GM10248 (cell line): ENCODE results near the gene SFTA2.
A peak's percentile ranks its signal among the peaks of the same experiment; 100 is the strongest.

Experiments
- CTCF ChIA-PET: fragments of 300-600 bp; sonication (Branson Sonifier 250); formaldehyde crosslinking; extraction: SDS; loops from one replicate; lab custom pipeline; 2021; ENCODE audit warnings: antibody characterized with exemption; lab: Yijun Ruan, JAX
- POLR2A ChIA-PET: fragments of 350-650 bp; sonication (Branson Sonifier 250); formaldehyde crosslinking; extraction: SDS; loops from one replicate; lab custom pipeline; 2020; ENCODE audit warnings: antibody characterized with exemption; lab: Yijun Ruan, JAX
- DNase-seq: peaks from one replicate; pipeline ENCODE4 v3.0.0; 2012; ENCODE audit errors: extremely low spot score
- TF ChIP-seq, protein P1 (sequence below): IDR thresholded peaks from 2 replicates; pipeline ENCODE4 v1.5.1; 2012; ENCODE audit warnings: mild to moderate bottlenecking, low read depth; ENCODE audit errors: extremely low read depth, missing control alignments, control extremely low read depth

Gene SFTA2

GRCh38 chr6:30889921-30890645 is 41.9 kb downstream of the SFTA2 start:
- TF ChIP-seq, protein P1, sequence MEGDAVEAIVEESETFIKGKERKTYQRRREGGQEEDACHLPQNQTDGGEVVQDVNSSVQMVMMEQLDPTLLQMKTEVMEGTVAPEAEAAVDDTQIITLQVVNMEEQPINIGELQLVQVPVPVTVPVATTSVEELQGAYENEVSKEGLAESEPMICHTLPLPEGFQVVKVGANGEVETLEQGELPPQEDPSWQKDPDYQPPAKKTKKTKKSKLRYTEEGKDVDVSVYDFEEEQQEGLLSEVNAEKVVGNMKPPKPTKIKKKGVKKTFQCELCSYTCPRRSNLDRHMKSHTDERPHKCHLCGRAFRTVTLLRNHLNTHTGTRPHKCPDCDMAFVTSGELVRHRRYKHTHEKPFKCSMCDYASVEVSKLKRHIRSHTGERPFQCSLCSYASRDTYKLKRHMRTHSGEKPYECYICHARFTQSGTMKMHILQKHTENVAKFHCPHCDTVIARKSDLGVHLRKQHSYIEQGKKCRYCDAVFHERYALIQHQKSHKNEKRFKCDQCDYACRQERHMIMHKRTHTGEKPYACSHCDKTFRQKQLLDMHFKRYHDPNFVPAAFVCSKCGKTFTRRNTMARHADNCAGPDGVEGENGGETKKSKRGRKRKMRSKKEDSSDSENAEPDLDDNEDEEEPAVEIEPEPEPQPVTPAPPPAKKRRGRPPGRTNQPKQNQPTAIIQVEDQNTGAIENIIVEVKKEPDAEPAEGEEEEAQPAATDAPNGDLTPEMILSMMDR: no peak
- ChIA-PET CTCF (interaction anchor here (0.8 to 3.5 kb wide), 6 partner anchors 13 to 197 kb away, joined by 3 to 21 read pairs (median 4); partner anchors contain the start of gene VARS2), POLR2A (no interaction called here)
- DNase-seq: no peak

DNA sequence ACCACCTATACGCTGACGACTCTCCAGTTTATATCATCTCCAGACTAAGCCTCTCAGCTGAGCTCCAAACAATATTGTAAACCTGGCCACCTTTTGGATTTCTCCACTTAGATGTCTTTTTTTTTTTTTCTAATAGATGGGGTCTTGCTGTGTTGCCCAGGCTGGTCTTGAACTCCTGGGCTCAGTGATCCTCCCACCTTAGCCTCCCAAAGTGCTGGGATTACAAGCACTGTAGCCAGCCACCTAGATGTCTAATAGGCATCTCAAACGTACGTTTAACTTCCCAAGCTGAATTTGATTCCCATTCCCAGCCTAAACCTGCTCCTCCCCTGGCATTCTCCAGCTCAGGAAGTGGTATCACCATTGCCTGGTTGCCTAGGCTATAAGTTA is 42.5 kb downstream of the SFTA2 start:
- TF ChIP-seq, protein P1: no peak
- ChIA-PET POLR2A (interaction anchor here (0.6 kb wide), 1 partner anchor 223 kb away, joined by 4 read pairs; no protein-coding TSS in a partner anchor), CTCF (interaction anchor here (0.8 to 3.5 kb wide), 6 partner anchors 13 to 198 kb away, joined by 3 to 21 read pairs (median 4); partner anchors contain the start of gene VARS2)
- no peak for DNase-seq

DNA sequence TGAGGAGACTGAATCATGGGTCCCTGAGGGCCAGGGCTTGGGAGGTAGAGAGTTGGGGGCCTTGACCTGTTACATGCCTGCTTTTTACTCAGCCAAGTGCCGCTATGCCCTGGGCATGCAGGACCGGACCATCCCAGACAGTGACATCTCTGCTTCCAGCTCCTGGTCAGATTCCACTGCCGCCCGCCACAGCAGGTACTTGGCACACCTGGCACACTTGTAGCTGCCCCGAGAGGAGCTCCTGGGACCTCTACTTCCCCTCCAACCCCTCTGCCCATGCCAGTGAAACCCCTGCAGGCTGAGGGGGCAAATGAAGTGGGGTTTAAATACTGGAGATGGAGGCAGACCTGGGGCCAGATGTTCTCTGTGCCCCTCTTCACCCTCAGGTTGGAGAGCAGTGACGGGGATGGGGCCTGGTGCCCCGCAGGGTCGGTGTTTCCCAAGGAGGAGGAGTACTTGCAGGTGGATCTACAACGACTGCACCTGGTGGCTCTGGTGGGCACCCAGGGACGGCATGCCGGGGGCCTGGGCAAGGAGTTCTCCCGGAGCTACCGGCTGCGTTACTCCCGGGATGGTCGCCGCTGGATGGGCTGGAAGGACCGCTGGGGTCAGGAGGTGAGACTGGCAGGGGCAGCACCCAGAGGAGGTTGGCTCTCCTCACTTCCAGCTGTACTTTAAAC is 43.0 kb downstream of the SFTA2 start:
- CTCF ChIA-PET: interaction anchor here (0.8 to 3.5 kb wide), 6 partner anchors 12 to 198 kb away, joined by 3 to 21 read pairs (median 4); partner anchors contain the start of gene VARS2
- POLR2A ChIA-PET: interaction anchor here (0.6 kb wide), 1 partner anchor 224 kb away, joined by 4 read pairs; no protein-coding TSS in a partner anchor
- DNase-seq: no peak
- TF ChIP-seq, protein P1: no peak

DNA sequence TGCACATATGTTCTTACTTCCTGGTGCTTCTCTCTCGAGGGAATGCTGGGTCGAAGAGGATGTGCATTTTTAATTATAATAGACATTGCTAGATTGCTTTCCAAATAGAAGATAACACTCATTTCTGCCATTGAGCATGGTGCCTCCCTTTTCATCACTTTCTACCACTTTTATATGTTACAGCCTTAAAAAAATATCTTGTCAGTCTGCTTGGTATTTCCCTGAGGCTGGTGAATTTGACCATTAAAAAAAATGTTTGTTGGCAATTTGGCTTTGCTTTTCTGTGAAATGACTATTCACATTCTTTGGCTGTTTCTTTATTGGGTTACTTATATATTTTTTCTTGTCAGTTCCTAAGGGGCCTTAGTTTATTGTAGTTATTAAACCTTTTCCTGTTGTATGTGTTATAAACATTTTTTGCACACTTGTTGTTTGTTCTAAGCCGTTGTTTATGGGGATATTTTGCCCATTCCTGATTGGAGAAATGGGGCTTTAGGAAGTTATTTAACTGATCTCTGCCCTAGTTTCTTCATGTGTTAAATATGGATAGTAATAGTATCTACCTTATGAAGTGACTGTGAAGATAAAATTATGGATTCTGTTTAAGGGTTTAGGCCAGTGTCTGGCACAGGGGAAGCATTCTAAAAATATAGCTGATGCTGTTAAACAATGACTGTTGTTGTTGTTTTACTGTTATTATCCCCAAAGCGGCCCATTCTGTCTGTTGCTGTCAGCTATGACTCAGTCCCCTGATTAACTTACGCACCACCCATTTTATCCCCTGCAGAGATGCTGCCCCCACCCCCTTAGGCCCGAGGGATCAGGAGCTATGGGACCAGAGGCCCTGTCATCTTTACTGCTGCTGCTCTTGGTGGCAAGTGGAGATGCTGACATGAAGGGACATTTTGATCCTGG is 43.8 kb downstream of the SFTA2 start:
- ChIA-PET POLR2A (no interaction called here), CTCF (interaction anchor here (0.8 to 3.5 kb wide), 4 partner anchors 11 to 66 kb away, joined by 3 to 21 read pairs (median 4); partner anchors contain the start of gene VARS2)
- TF ChIP-seq, protein P1: no peak

DNA sequence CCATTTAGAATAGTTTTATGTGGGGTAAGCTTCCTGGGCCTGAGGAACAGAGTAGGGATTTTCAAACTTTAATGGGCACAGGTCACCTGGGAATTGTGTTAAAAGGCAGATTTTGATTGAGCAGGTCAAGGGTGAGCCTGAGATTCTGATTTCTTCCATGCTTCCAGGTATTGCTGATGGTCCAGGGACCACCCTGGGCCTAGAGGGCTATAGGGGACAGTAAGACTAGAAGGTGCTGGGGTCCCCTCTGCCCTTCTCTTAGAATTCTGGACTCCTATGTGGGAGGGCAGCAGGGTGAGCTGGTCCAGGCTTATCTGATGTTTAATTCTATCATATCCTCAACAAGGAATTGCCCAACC is 45.1 kb downstream of the SFTA2 start:
- peak; percentile 6 for DNase-seq
- ChIA-PET CTCF (interaction anchor here (1.3 kb wide), 1 partner anchor 8 kb away, joined by 4 read pairs; no protein-coding TSS in a partner anchor), POLR2A (no interaction called here)
- TF ChIP-seq, protein P1: no peak

More for the DNA sequence above, 43.8 kb downstream of the SFTA2 start:
- DNase-seq: peak; percentile 4
